T-helper 1 cell (primary cell): ENCODE results near the gene PTPRT.

Source experiments
- DNase-seq, 5 donors: peaks; one replicate each; pipeline ENCODE4 v3.0.0-alpha.2; 2012 to 2020

The PTPRT gene

GRCh38 chr20:42350521-42350920, 839.2 kb downstream of the PTPRT start:
- DNase-seq, result no peak

- DNase-seq, result no peak
Observed at GRCh38 chr20:42346189-42347170, 843.2 kb downstream of the PTPRT start.

GRCh38 chr20:42341654-42342053, 848.1 kb downstream of the PTPRT start:
- DNase-seq, result no peak

GRCh38 chr20:42340368-42340767, 849.3 kb downstream of the PTPRT start:
- no peak for DNase-seq

GRCh38 chr20:42338294-42339201, 851.2 kb downstream of the PTPRT start:
- DNase-seq, result no peak

- DNase-seq, result no peak
Observed at GRCh38 chr20:42336576-42336975, 853.1 kb downstream of the PTPRT start.

GRCh38 chr20:42319252-42320013, 870.3 kb downstream of the PTPRT start:
- no peak for DNase-seq

GRCh38 chr20:42313704-42314103, 876.0 kb downstream of the PTPRT start:
- no peak for DNase-seq

GRCh38 chr20:42309050-42309449, 880.7 kb downstream of the PTPRT start:
- no peak for DNase-seq

- no peak for DNase-seq
Observed at GRCh38 chr20:42308171-42308570, 881.5 kb downstream of the PTPRT start.

GRCh38 chr20:42295592-42295991, 894.1 kb downstream of the PTPRT start:
- no peak for DNase-seq

GRCh38 chr20:42294976-42295375, 894.7 kb downstream of the PTPRT start:
- DNase-seq, result no peak

GRCh38 chr20:42281801-42282200, 907.9 kb downstream of the PTPRT start:
- no peak for DNase-seq

GRCh38 chr20:42276718-42277602, 912.7 kb downstream of the PTPRT start:
- DNase-seq, result no peak

- DNase-seq, result no peak
Observed at GRCh38 chr20:42274986-42275385, 914.7 kb downstream of the PTPRT start.

- DNase-seq, result no peak
Observed at GRCh38 chr20:42272516-42272915, 917.2 kb downstream of the PTPRT start.

GRCh38 chr20:42270539-42270938, 919.2 kb downstream of the PTPRT start:
- no peak for DNase-seq

GRCh38 chr20:42267793-42268384, 921.8 kb downstream of the PTPRT start:
- no peak for DNase-seq

- no peak for DNase-seq
Observed at GRCh38 chr20:42261766-42262270, 927.9 kb downstream of the PTPRT start.

GRCh38 chr20:42260184-42260583, 929.5 kb downstream of the PTPRT start:
- no peak for DNase-seq

GRCh38 chr20:42259389-42259788, 930.3 kb downstream of the PTPRT start:
- no peak for DNase-seq
